Bone marrow (tissue), 2 donors: Measurements from ENCODE around the gene PCDHB5.
"Not testable (repeated sequence)": the region's sequence is repeated elsewhere in the genome, so short reads cannot be mapped to it uniquely, and the experiment has no call there.

Experiments used
- DNase-seq, 2 donors: peaks; one replicate each; lab custom pipeline; 2025; lab: John Stamatoyannopoulos, UW

Gene PCDHB5

DNA sequence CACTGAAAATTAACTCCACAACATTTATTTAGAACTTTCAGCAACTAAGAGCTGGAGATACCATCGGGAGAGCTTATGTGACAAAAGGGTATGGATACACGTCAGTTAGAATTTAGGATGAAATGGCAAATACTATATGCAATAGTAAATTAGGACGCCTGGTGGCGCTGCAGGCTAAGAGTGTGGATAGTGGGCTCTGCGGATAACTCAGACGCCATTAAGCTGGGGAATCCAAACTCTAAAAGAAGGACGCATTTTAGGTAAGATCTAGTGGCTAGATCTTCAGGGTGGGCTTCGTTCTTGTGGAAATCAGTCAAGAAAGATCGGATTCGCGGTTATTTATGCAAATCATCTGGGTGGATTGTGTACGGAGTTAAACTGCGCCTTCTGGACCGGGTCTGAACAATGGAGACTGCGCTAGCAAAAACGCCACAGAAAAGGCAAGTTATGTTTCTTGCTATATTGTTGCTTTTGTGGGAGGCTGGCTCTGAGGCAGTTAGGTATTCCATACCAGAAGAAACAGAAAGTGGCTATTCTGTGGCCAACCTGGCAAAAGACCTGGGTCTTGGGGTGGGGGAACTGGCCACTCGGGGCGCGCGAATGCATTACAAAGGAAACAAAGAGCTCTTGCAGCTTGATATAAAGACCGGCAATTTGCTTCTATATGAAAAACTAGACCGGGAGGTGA is at the start of gene PCDHB5:
PCDHB5 (plus strand) TSS at position 177 of the 688 bp plus-strand sequence; CDS start at position 406, 229 bp downstream.
- DNase-seq, result no peak

GRCh38 chr5:141094481-141095262 is 40.3 kb upstream of the PCDHB5 start, which contains the start of gene PCDHB2:
Gene PCDHB2 (plus strand): TSS chr5:141094615. CDS start chr5:141094791, 176 bp downstream.
- peak in 1 of 2 donors; percentile 41 for DNase-seq

- DNase-seq, result no peak
Observed at GRCh38 chr5:141095263-141095641, 39.8 kb upstream of the PCDHB5 start.

DNA sequence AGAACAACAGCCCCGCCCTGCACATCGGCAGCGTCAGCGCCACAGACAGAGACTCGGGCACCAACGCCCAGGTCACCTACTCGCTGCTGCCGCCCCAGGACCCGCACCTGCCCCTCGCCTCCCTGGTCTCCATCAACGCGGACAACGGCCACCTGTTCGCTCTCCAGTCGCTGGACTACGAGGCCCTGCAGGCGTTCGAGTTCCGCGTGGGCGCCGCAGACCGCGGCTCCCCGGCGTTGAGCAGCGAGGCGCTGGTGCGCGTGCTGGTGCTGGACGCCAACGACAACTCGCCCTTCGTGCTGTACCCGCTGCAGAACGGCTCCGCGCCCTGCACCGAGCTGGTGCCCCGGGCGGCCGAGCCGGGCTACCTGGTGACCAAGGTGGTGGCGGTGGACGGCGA is 38.8 kb upstream of the PCDHB5 start:
- not testable (repeated sequence) for DNase-seq

GRCh38 chr5:141096586-141096985 is 38.4 kb upstream of the PCDHB5 start:
- DNase-seq, result not testable (repeated sequence)

DNA sequence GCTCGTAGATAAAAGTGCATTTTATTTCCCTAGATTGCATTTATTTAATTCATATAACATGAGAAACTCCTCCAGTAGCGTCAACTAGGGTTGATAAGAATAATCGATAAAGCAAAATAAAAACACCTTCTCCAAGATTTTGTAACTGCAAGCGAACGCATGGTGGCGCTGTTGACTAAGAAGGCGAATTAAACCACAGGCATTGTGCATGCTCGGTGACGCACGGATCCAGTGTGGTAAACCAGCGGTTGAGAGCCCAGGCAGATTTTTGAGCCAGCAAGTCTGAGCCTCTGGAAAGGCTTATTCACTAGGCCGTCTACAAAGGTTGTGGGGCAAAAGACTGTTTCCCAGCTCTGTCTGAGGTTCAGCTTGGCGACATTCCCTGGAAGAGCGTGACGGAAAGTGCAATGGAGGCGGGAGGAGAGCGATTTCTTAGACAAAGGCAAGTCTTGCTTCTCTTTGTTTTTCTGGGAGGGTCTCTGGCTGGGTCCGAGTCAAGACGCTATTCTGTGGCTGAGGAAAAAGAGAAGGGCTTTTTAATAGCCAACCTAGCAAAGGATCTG is 34.7 kb upstream of the PCDHB5 start, which contains the start of gene PCDHB3:
PCDHB3 (plus strand) TSS at position 231 of the 563 bp plus-strand sequence; CDS start at position 408, 177 bp downstream.
- DNase-seq, result no peak

- no peak for DNase-seq
Observed at GRCh38 chr5:141101059-141101458, 33.9 kb upstream of the PCDHB5 start.

- DNase-seq, result not testable (repeated sequence)
Observed at GRCh38 chr5:141102070-141102469, 32.9 kb upstream of the PCDHB5 start.

- not testable (repeated sequence) for DNase-seq
Observed at GRCh38 chr5:141102471-141102870, 32.5 kb upstream of the PCDHB5 start.

GRCh38 chr5:141105350-141105749 is 29.7 kb upstream of the PCDHB5 start:
- no peak for DNase-seq

DNA sequence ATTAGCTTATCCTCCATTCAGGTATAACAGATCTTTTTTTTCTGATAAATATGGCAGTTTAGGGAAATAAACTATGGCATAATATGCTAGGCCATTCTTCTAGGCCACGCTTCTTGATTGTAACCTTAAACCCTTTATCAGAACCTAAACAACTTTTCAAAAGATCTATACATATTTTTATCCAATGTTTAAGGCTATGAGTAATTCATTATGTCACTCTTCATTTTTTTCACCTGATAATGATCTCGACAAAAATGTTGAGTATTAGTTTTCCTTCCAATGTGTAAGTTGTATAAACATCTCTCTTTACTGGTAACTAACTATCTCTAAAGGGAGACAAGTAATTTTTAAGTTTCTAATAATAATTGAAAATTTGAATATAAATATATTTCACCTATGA is 15.8 kb upstream of the PCDHB5 start:
- no peak for DNase-seq

- no peak for DNase-seq
Observed at GRCh38 chr5:141121563-141121962, 13.4 kb upstream of the PCDHB5 start, which contains the start of gene PCDHB4. Gene PCDHB4 (plus strand): TSS chr5:141121818. CDS start chr5:141121999, 181 bp downstream.

- no peak for DNase-seq
Observed at GRCh38 chr5:141121985-141122384, 13.0 kb upstream of the PCDHB5 start.

GRCh38 chr5:141123396-141124135 is 11.4 kb upstream of the PCDHB5 start:
- not testable (repeated sequence) for DNase-seq

DNA sequence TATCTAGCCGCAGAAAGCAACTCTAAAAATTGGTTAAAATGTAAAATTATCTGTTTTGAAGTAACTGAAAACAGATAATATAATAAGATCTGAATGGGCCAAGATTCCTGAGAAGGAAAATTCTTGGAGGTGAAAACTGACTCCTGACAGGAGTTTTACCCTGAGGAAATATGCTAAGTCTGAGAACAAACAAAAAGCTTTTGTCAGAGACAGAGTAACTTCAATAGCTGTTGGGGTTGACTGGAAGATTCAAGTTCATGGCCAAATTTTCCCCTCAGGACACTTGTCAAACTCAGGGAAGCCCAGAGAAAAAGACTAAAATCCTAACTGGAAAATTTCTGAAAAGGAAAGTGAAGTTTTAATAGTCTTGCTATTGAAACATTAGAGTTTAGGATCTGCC is 7.7 kb upstream of the PCDHB5 start:
- no peak for DNase-seq

DNA sequence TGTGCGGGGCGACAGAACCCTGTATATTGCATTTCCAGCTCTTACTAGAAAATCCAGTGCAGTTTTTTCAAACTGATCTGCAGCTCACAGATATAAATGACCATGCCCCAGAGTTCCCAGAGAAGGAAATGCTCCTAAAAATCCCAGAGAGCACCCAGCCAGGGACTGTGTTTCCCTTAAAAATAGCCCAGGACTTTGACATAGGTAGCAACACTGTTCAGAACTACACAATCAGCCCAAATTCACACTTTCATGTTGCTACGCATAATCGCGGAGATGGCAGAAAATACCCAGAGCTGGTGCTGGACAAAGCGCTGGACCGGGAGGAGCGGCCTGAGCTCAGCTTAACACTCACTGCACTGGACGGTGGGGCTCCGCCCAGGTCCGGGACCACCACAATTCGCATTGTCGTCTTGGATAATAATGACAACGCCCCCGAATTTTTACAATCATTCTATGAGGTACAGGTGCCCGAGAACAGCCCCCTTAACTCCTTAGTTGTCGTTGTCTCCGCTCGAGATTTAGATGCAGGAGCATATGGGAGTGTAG is 786 bp downstream of the PCDHB5 start:
- DNase-seq, result no peak

DNA sequence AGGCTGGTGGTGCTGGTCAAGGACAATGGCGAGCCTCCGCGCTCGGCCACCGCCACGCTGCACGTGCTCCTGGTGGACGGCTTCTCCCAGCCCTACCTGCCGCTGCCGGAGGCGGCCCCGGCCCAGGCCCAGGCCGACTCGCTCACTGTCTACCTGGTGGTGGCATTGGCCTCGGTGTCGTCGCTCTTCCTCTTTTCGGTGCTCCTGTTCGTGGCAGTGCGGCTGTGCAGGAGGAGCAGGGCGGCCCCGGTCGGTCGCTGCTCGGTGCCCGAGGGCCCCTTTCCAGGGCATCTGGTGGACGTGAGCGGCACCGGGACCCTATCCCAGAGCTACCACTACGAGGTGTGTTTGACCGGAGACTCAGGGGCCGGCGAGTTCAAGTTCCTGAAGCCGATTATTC is 2.3 kb downstream of the PCDHB5 start:
- DNase-seq, result not testable (repeated sequence)

DNA sequence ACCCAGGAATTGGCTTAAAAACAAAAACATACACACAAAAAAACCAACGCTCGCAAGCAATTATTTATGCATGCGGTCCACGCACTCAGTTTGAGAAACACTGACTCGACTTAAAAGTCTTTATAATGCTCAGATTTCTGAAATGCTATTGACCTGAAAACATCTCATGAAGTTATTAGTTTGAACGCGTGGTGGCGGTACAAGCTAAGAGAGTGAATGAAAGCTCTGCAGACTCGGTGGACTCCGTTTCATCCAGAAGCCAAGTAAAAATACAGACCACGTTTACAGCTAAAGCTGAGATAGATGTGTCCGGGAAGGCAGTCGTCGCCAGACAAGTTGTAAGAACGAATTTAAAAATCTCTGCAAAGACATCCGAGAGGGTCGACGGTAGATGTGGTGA is 14.8 kb downstream of the PCDHB5 start, which contains the start of gene PCDHB6:
PCDHB6 (plus strand) TSS at position 246 of the 400 bp plus-strand sequence. CDS start 201 bp downstream, outside the sequence.
- DNase-seq, result no peak

GRCh38 chr5:141150224-141150992 is 15.4 kb downstream of the PCDHB5 start:
- no peak for DNase-seq

GRCh38 chr5:141150993-141151325 is 16.0 kb downstream of the PCDHB5 start:
- no peak for DNase-seq

GRCh38 chr5:141151632-141152031 is 16.6 kb downstream of the PCDHB5 start:
- not testable (repeated sequence) for DNase-seq
